Anterior cingulate cortex (tissue), 58 donors: ENCODE results near the gene USH1G.
"Not testable (repeated sequence)": the region's sequence is repeated elsewhere in the genome, so short reads cannot be mapped to it uniquely, and the experiment has no call there.

Experiments used
- DNase-seq, 58 donors: peaks; one replicate each; lab custom pipeline; 2025; lab: John Stamatoyannopoulos, UW

Gene USH1G

DNA sequence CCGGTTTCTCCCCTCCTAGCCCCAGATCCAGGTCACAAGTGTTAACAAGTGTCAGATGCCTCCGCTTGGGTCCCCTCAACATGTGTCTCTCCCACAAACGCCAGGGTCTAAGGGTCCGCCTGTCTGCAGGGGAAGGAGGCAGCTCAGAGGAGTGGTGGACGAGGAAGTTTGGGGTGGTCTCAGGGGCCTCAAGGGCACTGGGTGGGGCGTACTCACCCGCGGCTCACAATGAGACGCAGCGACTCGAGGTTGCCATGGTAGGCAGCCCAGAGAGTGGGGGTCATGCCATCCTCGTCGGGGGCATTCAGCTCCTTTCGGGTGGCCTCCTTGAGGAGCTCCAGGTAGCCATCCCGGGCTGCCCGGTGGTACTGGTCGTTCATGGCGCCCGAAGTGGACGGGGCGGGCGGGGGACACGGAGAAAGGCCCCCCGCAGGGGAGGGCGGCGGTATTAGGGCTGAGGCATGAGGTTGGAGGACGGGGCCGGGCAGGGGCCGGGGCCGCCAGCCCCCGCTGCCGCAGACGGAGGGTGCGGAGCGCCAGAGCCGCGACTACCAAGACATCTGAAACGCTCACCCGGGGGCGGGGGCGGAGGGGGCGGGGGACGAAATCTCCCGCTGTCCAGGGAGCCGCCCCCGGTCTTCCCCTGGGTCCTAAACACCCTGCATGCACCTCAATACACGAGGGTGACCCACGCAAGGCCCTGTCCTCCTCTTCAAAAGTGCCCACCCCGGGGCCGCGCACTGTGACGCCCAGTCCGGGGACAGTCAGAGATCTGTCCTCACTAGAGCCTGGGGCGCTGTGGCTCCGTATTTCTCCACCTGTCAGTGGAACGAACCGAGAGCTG lies at the start of gene USH1G:
Gene USH1G (minus strand): TSS at position 562 of the 844 bp plus-strand sequence. CDS start 182 bp downstream, at position 380.
- peak in 3 of 58 donors; percentile 16 to 34 (median 33) for DNase-seq

DNA sequence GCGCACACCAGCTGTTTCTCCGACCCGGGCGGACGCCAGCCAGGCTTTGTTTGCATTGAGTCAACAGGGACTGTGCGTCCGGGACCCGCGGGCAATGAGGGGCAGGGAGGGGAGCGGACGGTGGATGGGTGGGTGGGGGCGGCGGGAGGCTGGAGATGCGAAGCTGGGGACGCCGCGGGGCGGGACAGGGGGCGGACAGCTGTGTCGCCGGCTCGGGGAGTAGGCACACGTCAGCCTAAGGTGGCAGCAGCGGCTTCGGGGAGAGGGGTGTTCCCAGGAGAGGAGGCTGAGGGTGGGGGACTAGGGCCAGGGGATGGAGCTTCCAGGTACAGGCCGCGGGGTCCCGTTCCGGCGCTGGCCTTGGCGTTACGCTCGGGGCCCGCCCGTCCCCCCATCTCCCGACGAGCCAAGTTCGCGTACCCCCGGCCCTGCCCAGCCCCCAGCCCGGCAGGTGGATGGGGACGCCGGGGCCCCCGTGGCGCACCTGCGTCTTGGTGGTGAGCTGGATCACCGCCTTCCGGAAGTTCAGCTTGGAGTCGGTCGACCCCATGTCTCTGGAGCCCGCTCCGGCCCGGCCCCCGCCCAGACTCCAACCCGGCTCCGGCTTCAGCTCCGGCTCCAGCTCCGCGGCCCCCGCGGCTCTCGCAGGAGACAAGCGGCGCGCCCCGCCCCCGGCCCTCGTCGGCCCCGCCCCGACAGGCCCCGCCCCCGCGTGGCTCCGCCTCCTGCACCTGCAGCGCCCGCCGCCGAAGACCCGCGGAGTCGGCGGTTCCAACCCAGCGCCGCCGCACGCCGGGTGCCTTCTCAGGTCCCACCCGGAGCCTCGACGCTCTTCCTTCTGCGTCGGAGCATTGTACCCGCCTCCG lies 49.3 kb upstream of the USH1G start, which contains the start of gene HID1:
Gene HID1 (minus strand): TSS at position 653 of the 866 bp plus-strand sequence. CDS start 103 bp downstream, at position 550.
- DNase-seq: peak in 56 of 58 donors; percentile 9 to 89 (median 70)

DNA sequence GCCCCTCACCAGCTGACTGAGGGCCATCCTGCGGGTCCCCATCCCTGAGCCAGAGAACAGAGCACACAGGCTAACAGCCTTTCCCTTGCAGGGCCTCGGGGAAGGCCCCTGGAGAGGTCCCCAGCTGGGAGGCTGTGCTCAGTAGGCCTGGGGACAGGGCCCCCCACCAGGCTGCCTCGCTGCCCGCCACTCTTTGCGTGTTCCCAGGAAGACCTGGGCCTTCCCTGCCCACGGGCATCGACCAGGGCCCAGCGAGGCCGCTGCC lies 48.7 kb upstream of the USH1G start:
- peak in 2 of 58 donors; percentile 32 to 44 for DNase-seq

DNA sequence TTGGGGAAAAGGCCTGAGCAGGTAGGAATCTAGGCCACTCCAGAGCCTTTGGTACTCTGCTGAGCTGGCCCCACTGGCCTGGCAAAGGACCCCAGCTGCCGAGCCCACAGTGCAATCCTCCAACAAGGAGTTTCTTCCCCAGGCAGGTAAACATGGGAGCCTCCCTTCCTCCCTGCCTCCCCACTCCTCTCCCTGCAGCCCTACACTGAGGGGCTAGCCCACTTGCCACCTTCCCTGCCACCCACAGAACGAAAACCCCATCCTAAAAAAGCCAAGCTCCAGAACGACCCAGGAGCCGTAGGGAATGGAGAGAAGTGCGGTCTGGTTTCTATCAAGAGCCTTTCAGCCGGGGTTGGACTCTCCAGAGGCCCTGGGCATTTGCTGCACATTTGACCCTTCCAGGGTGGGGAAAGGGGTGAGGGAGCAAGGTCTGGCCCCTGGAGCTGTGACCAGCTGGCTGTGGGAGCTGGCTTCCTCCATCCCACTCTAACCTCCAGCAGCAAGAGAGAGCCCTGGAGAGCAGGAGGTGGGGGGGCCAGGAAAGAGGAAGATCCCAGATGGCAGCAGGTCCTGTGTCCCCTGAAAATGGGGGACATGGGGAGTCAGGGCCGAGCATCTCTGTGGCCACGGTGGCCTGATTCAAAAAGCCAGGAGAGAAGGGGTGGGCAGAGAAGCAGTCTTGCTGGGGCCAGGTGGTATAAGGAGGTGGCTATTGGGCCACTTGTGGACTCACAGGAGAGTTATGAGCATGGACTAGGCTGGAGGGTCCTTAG lies 48.2 kb upstream of the USH1G start:
- peak in 1 of 58 donors; percentile 52 for DNase-seq

DNA sequence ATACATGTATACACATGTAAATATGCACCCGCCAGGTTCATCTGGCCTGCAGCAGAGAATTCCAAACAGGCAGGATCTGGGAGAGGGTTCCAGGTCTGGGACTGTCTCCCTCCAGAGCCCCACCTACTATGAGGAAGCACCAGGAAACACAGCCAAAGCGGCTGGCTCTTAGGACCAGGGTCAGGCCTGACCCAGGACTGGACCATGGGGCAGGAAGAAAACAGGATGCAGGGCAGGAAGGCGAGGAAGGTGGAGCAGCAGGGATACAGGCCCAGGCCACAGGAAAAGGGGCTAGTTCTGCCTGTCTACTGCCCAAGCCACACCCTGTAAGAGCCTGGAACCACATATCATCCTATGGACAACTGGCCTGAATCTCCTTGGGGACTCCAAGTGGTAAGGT lies 47.3 kb upstream of the USH1G start:
- DNase-seq: no peak

DNA sequence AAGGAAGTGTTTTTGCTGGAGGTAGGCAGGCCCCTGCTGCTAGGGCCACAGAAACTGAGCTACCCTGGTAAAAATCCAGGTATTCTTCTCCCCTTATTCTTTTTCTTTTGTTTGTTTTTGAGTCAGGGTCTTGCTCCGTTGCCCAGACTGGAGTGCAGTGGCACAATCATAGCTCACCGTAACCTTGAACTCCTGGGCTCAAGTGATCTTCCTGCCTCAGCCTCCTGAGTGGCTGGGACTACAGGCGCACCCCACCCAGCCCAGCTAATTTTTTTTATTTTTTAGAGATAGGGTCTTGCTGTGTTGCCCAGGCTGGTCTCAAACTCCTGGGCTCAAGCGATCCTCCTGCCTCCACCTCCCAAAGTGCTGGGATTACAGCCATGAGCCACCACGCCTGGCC lies 46.4 kb upstream of the USH1G start:
- not testable (repeated sequence) for DNase-seq

DNA sequence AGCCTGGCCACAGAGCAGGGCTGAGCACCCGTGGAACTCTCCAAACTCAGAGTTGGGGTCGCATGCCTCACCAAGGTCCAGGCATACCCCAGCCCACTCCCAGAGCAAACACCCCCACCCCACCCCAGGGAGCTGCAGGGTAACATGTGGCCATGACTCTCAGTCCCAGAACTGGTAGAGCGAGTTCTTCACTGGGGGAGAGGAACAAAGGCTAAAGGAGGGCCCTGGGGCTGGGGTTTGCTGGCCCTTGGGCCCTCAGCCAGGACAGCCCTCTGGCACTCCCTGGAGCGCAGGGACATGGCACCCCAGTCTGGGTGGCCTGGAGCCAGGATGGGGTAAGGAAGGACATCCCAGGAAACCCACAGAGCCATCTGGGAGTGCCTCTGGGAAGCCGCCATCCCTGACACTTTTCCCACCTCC lies 45.3 kb upstream of the USH1G start:
- no peak for DNase-seq

DNA sequence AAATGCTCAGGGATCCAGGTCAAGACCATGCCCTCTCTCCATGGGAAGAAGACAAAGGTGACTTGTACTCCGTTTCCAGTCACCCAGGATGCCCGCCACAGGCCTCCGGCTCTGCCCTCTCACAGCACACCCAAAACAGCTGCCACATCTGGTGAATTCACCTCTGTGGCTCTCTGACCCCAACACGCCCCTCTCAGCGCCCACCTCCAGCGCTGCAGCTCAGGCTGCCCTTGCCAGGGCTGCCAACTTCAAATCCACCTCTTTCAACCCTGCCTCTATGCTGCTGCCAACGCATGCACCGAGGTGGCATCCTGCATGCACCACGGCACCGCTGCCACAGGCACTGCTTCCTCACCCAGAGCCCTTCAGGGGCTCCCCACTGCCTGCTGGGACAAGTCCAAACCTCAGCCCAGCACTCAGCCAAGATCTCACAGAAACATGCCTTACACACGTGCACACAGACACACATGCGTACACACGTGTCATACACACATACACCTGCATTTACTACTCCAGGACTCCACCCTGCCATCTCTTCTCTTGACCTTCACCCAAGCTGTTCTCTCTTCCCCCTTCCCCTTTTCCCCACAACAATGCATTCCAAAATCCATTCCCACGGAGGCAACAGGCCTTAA lies 42.0 kb upstream of the USH1G start:
- DNase-seq: no peak

DNA sequence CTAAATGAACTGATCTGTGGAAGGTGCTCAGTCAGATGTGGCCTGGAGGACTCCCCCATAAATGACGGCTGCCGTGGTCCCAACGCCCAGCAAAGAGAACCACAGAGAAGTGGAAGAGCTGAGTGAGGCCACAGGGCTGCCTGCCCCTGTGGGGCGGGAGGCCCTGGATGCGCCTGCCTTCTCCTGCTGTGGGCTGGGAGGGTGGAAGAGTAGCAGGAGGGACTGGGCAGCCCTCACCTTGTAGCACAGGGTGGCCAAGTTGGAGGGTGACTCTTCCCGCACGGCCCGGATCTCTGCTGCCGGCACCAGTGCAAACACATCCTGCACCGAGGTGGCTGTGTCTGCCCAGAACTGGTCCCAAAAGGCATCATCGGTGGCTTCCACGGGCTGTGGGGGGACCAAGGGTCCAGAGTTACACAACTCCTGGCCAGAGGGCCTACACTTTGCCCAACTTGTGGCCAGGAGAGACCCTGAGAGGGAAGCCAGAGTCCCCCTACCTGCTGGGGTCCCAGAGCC lies 41.2 kb upstream of the USH1G start:
- no peak for DNase-seq

DNA sequence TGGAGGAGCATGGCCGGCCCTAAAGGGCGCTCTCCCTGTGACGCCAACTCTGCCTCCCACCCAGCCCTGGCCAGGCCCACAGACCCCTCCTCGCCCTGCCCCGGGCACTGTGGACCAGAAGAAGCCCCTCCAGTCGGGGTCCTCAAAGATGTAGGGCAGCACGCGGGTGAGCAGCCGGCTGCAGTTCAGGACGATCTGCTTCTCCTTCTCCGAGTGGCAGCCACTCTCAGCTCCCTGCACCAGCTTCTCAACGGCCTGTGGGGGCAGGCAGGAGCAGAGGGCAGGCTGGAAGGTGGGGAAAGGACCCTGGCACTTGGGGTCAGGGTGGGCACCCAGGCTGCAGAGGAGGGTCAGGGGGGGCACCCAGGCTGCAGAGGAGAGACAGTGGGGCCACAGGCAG lies 40.6 kb upstream of the USH1G start:
- DNase-seq: peak in 2 of 58 donors; percentile 13 to 21

DNA sequence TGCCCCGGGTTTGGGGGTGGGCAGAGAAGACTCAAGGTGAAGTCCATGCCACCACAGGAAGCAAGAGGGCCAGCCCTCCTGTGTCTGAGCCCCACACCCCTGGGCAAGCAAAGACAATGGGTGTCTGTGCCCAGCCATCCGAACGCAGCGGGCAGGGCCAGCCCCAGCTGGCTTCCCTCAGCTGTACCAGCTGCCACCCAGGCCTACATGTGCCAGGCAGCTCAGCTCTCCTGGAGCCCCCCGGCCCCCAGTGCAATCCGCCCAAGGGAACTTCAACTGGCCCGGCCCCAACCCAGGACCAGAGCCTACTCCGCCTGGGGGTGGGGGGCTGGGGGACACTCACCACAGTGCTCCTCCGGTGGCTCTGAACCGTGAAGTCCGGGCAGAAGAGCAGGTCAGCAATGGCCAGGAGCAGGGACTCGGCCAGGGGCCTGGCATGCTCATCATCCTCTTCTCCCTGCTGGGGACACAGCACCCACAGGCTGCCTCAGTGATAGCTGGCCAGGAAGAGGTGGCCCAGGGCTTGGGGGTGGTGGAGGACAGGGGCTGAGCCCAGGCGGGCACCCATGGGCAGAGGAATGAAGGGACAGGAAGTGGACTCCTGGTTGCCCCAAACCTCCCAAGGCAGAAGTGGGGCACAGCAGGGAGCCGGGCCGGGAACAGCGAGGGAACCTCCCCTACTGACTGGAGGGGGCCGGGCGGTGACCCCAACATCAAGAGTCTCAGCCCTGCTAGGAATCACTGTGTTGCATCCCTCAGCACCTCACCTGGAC lies 39.8 kb upstream of the USH1G start:
- DNase-seq: peak in 47 of 58 donors; percentile 6 to 84 (median 59)

DNA sequence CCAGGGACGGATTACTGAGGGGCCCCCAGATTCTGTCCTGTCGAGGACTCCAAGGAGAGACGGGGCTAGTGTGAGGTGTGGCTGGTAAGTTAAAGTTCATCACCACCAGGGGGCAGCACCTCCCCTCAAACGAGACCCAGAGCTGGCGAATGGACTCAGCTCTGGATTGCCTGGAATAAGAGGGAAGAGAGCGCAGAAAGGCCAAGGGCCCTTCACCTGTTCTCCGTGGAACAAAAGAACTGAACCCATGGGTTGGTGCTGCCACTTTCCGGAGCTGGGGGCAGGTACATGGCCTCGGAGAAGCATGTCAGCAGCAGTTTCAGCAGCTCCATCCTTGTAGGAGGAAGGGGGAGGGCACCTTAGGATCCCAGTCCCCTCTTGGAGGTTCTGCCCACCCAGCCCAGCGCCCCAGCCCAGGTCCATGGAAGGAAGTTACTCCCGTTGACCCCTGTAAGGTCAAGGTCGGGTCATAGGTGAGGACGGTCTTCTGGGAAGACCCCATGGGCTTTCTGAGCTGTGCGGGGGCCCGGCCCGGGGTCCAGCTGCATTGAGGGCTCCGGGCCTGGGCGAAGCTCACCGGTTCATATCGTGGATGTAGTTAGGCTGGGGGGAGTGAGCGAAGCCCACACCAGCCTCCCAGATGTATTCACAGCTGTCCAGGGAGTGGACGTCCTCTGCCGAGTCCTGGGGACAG lies 38.7 kb upstream of the USH1G start:
- DNase-seq: peak in 56 of 58 donors; percentile 21 to 91 (median 73)

DNA sequence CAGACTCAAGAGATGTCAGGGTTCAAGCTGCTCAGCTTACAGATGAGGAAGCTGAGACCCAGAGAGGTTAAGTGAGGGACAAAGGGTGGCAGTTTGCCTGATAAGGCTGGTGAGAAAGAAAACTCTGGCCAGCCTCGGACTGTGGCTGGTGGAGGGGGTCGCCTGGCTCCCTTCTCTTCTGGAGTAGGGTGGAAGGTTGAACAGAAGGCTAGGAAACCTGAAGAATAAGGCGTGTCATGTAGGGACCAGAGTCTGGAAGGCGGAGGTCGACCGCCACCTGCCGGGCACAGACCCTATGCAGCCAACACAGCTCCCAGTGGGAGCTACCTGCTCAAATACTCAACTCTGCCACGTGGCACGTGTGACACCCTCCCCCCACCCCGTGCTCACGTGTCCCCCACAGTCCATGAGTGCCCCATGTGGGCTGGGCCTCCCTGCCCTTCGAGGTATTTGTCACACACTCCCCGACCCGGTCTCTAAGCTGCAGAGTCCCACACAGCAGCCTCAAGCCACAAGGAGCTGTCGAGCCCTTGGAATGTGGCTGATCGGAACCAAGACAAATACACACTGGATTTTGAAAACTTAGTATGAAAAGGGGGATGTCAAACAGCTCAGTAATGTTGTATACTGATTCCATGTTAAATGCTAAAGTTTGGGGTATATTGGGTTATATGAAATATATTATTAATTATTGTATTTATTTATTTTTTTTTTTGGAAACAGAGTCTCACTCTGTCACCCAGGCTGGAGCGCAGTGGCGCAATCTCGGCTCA lies 37.7 kb upstream of the USH1G start:
- no peak for DNase-seq

DNA sequence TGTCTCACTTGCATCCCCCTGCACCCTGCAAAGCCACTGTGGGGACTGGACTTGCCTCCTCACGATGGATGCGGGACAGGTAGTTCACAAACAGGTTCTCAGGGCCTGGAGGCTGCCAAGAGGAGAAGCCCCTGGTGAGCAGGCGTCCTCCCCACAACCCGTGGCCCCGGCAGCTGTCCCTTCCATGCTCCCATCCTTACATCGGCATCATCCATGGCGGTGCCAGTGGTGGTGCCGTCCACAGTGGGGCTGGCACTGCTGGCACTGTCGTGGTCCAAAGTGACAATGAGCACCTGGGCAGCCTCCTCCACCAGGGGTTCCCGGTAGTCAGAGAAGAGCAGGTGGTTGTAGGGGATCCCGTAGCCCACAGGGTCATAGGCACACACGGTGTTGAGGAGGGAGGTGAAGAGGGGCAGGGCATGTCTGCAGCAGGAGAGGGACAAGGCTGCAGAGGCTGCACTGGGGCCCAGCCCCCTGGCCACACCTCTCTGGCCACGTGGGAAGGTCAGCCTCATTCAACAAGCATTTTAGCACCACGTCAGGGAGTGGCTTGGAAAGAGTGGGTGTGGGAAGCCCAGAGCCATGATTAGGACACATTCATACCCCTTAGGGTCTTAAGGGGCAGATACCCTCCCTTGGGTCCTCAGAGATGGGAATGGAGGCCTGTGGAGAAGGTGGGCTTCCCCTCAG lies 36.9 kb upstream of the USH1G start:
- no peak for DNase-seq

DNA sequence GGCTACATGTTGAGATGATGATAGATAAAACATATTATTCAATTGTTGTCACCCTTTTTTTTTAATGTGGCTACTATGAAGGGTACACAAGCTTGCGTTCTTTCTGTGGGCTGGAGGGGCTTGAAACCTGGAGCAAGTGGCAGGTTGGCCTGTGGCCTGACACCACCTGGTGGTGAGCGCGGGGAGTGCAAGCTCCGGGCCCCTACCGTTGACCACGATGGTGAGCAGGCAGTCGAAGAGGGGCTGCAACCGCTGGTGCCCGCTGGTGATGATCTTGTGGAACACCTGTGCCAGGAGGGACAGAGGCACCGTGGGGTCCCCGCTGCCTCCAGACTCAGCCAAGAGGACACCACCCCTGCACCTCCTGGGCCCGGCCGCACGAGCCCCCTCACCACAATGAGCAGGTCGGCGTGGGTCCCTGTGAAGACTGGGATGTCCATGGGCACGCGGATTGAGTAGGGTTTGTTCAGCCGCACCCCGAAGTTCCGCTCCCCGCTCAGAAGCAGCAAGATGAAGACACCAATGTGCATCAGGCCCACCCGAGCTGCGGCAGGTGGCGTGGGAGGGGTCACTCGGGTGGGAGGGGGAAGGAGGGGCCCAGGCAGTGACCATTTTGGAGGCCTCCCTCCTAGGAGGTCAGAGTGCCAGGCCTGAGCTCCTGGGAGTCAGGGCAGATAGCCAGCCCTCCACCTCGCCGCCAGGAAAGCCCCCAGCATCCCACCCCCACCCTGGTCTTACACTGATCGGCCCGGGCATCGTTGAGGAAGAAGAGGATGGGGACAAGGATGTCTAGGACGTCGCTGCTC lies 35.1 kb upstream of the USH1G start:
- DNase-seq: peak in 40 of 58 donors; percentile 3 to 80 (median 29)

DNA sequence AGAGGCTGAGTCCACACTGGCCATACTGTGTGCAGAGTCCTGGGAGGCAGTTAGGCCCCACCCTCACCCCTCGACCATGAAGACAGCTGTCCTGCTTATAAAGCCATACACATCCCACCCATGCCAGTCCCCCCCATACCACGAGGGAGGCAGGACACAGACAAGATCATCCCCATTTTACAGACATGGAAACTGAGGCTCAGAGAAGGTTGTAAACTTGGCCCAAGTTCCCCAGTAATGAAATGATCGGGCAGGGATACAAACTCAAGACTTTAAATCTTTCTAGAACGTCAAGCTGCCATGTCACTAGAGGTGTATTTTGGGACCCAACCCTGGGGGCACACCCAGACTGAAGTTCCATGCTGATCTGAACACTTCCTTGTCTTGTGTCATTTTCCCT lies 33.0 kb upstream of the USH1G start:
- DNase-seq: no peak
